Neural cell (in vitro differentiated cells): Measurements from ENCODE around the gene DAZAP1. TPM values are rescaled to one million over a fixed set of nuclear protein-coding genes. Genes with fewer than 3 reads are reported as not detected.

Source experiments
- H2AFZ ChIP-seq: fragments of 200-600, 300-800 bp; sonication (generic), shearing (Covaris generic); 2 replicates; pipeline ENCODE4 v1.6.0; 2014; ENCODE audit warnings: low read depth, mild to moderate bottlenecking, antibody characterized with exemption, low read length, moderate library complexity
- H3F3A ChIP-seq: fragments of 200-600 bp; shearing (Covaris generic); 2 replicates; pipeline ENCODE4 v1.6.1; 2016; ENCODE audit warnings: mild to moderate bottlenecking, moderate library complexity, mixed read lengths, antibody characterized with exemption, low read length; ENCODE audit not compliant: insufficient read depth, poor library complexity, severe bottlenecking
- H3K27ac ChIP-seq: fragments of 200-600, 300-800 bp; sonication (generic), shearing (Covaris generic); 2 replicates; pipeline ENCODE4 v1.5.1; 2014; ENCODE audit warnings: mild to moderate bottlenecking, low read length, moderate library complexity
- H3K27me3 ChIP-seq: fragments of 300-800, 200-600 bp; sonication (generic), shearing (Covaris generic); 2 replicates; pipeline ENCODE4 v1.6.0; 2014; ENCODE audit warnings: mild to moderate bottlenecking, low read depth, low read length, moderate library complexity; ENCODE audit not compliant: insufficient read depth
- H3K36me3 ChIP-seq: fragments of 300-800, 200-600 bp; sonication (generic), shearing (Covaris generic); 2 replicates; pipeline ENCODE4 v1.5.1; 2014; ENCODE audit warnings: mild to moderate bottlenecking, antibody characterized with exemption, low read length, moderate library complexity; ENCODE audit not compliant: insufficient read depth
- H3K4me2 ChIP-seq: fragments of 300-800, 200-600 bp; sonication (generic), shearing (Covaris generic); 2 replicates; pipeline ENCODE4 v1.6.0; 2014; ENCODE audit warnings: mild to moderate bottlenecking, low read length
- H3K4me3 ChIP-seq: fragments of 300-800, 200-600 bp; sonication (generic), shearing (Covaris generic); 2 replicates; pipeline ENCODE4 v1.5.1; 2014; ENCODE audit warnings: mild to moderate bottlenecking, low read length, moderate library complexity
- H3K79me2 ChIP-seq: fragments of 200-600 bp; shearing (Covaris generic); replicated peaks from 2 replicates; pipeline ENCODE4 v1.6.0; 2014; ENCODE audit warnings: mild to moderate bottlenecking, low read length, moderate library complexity; ENCODE audit not compliant: insufficient read depth
- H3K9ac ChIP-seq: fragments of 300-800, 200-600 bp; sonication (generic), shearing (Covaris generic); 2 replicates; pipeline ENCODE4 v1.6.1; 2016; ENCODE audit warnings: mild to moderate bottlenecking, low read length, mixed read lengths
- H3K9me2 ChIP-seq: fragments of 200-600 bp; shearing (Covaris generic); 2 replicates; pipeline ENCODE4 v1.6.1; 2016; ENCODE audit warnings: mild to moderate bottlenecking, low read length, mixed read lengths; ENCODE audit not compliant: insufficient read depth
- H3K9me3 ChIP-seq: fragments of 200-600, 300-800 bp; sonication (generic), shearing (Covaris generic); 2 replicates; pipeline ENCODE4 v1.6.1; 2016; ENCODE audit warnings: mild to moderate bottlenecking, mixed run types, low read length, moderate library complexity, mixed read lengths
- H4K20me1 ChIP-seq: fragments of 200-600 bp; shearing (Covaris generic); 2 replicates; pipeline ENCODE4 v1.6.1; 2016; ENCODE audit warnings: mild to moderate bottlenecking, mixed run types; ENCODE audit not compliant: insufficient read depth
- CTCF ChIP-seq: fragments of 450-650 bp; IDR thresholded peaks from 2 replicates; pipeline ENCODE4 v1.5.1; 2014; ENCODE audit warnings: antibody characterized with exemption, mild to moderate bottlenecking, moderate library complexity; ENCODE audit not compliant: poor library complexity, severe bottlenecking
- EP300 ChIP-seq: fragments of 450-650 bp; conservative IDR thresholded peaks from 2 replicates; pipeline ENCODE4 v1.6.1; 2014; ENCODE audit warnings: antibody characterized with exemption, mild to moderate bottlenecking, moderate library complexity; ENCODE audit not compliant: poor library complexity, severe bottlenecking
- EZH2 ChIP-seq: fragments of 200-600, 300-800 bp; shearing (Covaris generic), sonication (generic); IDR thresholded peaks from 2 replicates; pipeline ENCODE4 v1.6.1; 2014; ENCODE audit warnings: antibody characterized with exemption, low read length, borderline replicate concordance, mild to moderate bottlenecking; ENCODE audit not compliant: insufficient read depth, poor library complexity, severe bottlenecking
- MXI1 ChIP-seq: fragments of 450-650 bp; conservative IDR thresholded peaks from 2 replicates; pipeline ENCODE4 v1.6.1; 2014; ENCODE audit warnings: antibody characterized with exemption, mild to moderate bottlenecking; ENCODE audit not compliant: poor library complexity, severe bottlenecking
- POLR2AphosphoS5 ChIP-seq: IDR thresholded peaks from 2 replicates; pipeline ENCODE4 v1.6.1; 2012
- RAD21 ChIP-seq: fragments of 450-650 bp; conservative IDR thresholded peaks from 2 replicates; pipeline ENCODE4 v1.6.1; 2014; ENCODE audit warnings: antibody characterized with exemption, mild to moderate bottlenecking, moderate library complexity
- REST ChIP-seq: IDR thresholded peaks from 2 replicates; pipeline ENCODE4 v1.6.1; 2012; ENCODE audit warnings: borderline replicate concordance
- SMC3 ChIP-seq: fragments of 450-650 bp; conservative IDR thresholded peaks from 2 replicates; pipeline ENCODE4 v1.6.1; 2014; ENCODE audit warnings: antibody characterized with exemption, mild to moderate bottlenecking, moderate library complexity; ENCODE audit not compliant: poor library complexity
- TAF1 ChIP-seq: IDR thresholded peaks from 2 replicates; pipeline ENCODE4 v1.6.1; 2012; ENCODE audit warnings: low read depth
- polyA plus RNA-seq: library from polyadenylated mRNA; depleted of rRNA; stranded (reverse); fragments of >200 nt; gene quantifications from 2 replicates; pipeline ENCODE4 v1.2.3, GENCODE V29; 2014

The DAZAP1 gene
- polyA plus RNA-seq, 1 donor from 2014 or later, result 60.5 TPM

GRCh38 chr19:1384085-1384462, 23.3 kb upstream of the DAZAP1 start:
- no peak for TF ChIP-seq POLR2AphosphoS5
- no peak for TF ChIP-seq TAF1
- no peak for TF ChIP-seq EZH2
- TF ChIP-seq SMC3, result no peak
- TF ChIP-seq CTCF, result no peak
- TF ChIP-seq MXI1, result no peak
- no peak for TF ChIP-seq RAD21
- TF ChIP-seq REST, result no peak
- TF ChIP-seq EP300, result no peak
- Histone ChIP-seq H3K4me3 (peak overlapping the region; percentile 99), H3K4me2 (peak overlapping the region; percentile 90), H3K9me2 (no peaks in the 10 kb centered on the region), H3K27ac (peak overlapping the region; percentile 80), H3K9me3 (no peaks in the 10 kb centered on the region), H3K79me2 (peaks cover 10% of the 10 kb centered on the region), H3K9ac (peak overlapping the region; percentile 85), H3F3A (no peaks in the 10 kb centered on the region), H3K36me3 (no peaks in the 10 kb centered on the region), H2AFZ (peak overlapping the region; percentile 69), H4K20me1 (no peaks in the 10 kb centered on the region), H3K27me3 (no peaks in the 10 kb centered on the region)

DNA sequence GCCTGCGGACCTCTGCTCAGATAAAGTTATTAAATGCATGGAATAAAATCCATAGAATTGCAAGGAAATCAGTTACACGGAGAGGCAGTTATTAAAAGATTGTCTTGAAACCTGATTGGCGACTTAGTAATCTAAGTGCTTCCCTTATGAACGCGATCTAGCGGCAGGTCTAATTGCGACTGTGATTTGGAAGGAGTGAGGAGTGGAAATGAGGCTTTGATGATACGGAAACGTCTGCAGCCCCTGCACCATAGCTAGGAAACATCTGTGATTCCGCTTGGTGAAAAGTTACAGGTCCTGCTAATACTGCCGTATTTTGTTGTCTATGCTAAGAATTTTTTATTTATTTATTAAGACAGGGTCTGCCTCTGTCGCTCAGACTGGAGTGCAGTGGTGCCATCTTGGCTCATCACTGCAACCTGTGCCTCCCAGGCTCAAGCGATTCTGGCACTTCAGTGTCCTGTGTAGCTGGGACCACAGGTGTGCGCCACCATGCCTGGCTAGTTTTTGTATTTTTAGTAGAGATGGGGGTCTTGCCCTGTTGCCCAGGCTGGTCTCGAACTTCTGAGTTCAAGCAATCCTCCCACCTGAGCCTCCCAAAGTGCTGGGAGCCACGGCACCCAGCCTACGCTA, 22.8 kb upstream of the DAZAP1 start:
- peak overlapping the region; percentile 90 for H3K4me2 ChIP-seq
- no peaks in the 10 kb centered on the region for H3F3A ChIP-seq
- H3K36me3 ChIP-seq, result no peaks in the 10 kb centered on the region
- no peak for TF ChIP-seq CTCF
- TF ChIP-seq RAD21, result no peak
- no peak for TF ChIP-seq SMC3
- no peak for TF ChIP-seq EZH2
- no peak for TF ChIP-seq TAF1
- TF ChIP-seq REST, result no peak
- TF ChIP-seq MXI1, result no peak
- TF ChIP-seq POLR2AphosphoS5, result no peak
- no peak for TF ChIP-seq EP300
- peak overlapping the region; percentile 85 for H3K9ac ChIP-seq
- H2AFZ ChIP-seq, result peak overlapping the region; percentile 69
- no peaks in the 10 kb centered on the region for H3K9me2 ChIP-seq
- peaks cover 10% of the 10 kb centered on the region for H3K79me2 ChIP-seq
- H3K9me3 ChIP-seq, result no peaks in the 10 kb centered on the region
- H3K4me3 ChIP-seq, result peak overlapping the region; percentile 99
- H3K27me3 ChIP-seq, result no peaks in the 10 kb centered on the region
- peak overlapping the region; percentile 80 for H3K27ac ChIP-seq
- H4K20me1 ChIP-seq, result no peaks in the 10 kb centered on the region
